K562 (cell line): Measurements from ENCODE around the gene PPP1R16B. TPM values are rescaled to one million over a fixed set of nuclear protein-coding genes. Genes with fewer than 3 reads are reported as not detected.
A peak's percentile ranks its signal among the peaks of the same experiment; 100 is the strongest.

Experiments
- BDP1 ChIP-seq: IDR thresholded peaks from 3 replicates; pipeline ENCODE4 v1.6.1; 2011; ENCODE audit not compliant: insufficient read length, insufficient read depth
- CHCHD3 ChIP-seq: fragments of 250-450 bp; sonication (Bioruptor Pico); IDR thresholded peaks from 2 replicates; pipeline ENCODE4 v2.1.2; 2022; ENCODE audit warnings: mild to moderate bottlenecking
- DEAF1 ChIP-seq: fragments of 450-650 bp; formaldehyde crosslinking; IDR thresholded peaks from 2 replicates; pipeline ENCODE4 v1.4.0; 2020; ENCODE audit warnings: mild to moderate bottlenecking, moderate library complexity
- E2F5 ChIP-seq: sonication (generic); formaldehyde crosslinking; IDR thresholded peaks from 2 replicates; pipeline ENCODE4 v1.8.0; 2022; ENCODE audit warnings: mild to moderate bottlenecking, missing genetic modification reagents
- ELF2 ChIP-seq: fragments of 250-450 bp; sonication (Bioruptor Pico); IDR thresholded peaks from 2 replicates; pipeline ENCODE4 v1.5.0; 2021; ENCODE audit warnings: mild to moderate bottlenecking
- EP400 ChIP-seq: fragments of 450-650 bp; IDR thresholded peaks from 2 replicates; pipeline ENCODE4 v1.6.1; 2017; ENCODE audit warnings: antibody characterized with exemption, mild to moderate bottlenecking, moderate library complexity
- EWSR1 ChIP-seq: fragments of 450-650 bp; IDR thresholded peaks from 2 replicates; pipeline ENCODE4 v1.6.1; 2018; ENCODE audit warnings: borderline replicate concordance, mild to moderate bottlenecking, low read depth, moderate library complexity; ENCODE audit not compliant: partially characterized antibody
- FOXK1 ChIP-seq: sonication (generic); formaldehyde crosslinking; IDR thresholded peaks from 2 replicates; pipeline ENCODE4 v1.8.0; 2022; ENCODE audit warnings: missing genetic modification reagents, mild to moderate bottlenecking, borderline replicate concordance
- FUS ChIP-seq: fragments of 200-400 bp; formaldehyde crosslinking; optimal IDR thresholded peaks from 2 replicates; pipeline ENCODE3; 2017; ENCODE audit warnings: low read depth, low read length
- GABPB2 ChIP-seq: fragments of 250-450 bp; sonication (Bioruptor Pico); conservative IDR thresholded peaks from 2 replicates; pipeline ENCODE4 v1.5.1; 2021; ENCODE audit warnings: mild to moderate bottlenecking
- GTF3C2 ChIP-seq: IDR thresholded peaks from 3 replicates; pipeline ENCODE4 v1.6.1; 2011; ENCODE audit warnings: borderline replicate concordance, mild to moderate bottlenecking, moderate library complexity; ENCODE audit not compliant: insufficient read length; ENCODE audit errors: extremely low read depth
- HMG20A ChIP-seq: fragments of 450-650 bp; formaldehyde crosslinking; conservative IDR thresholded peaks from 2 replicates; pipeline ENCODE4 v1.4.0; 2020; ENCODE audit warnings: mild to moderate bottlenecking, mixed read lengths
- HSF4 ChIP-seq: fragments of 250-450 bp; sonication (Bioruptor Pico); IDR thresholded peaks from 2 replicates; pipeline ENCODE4 v2.1.2; 2022; ENCODE audit warnings: mild to moderate bottlenecking, moderate library complexity, borderline replicate concordance
- KAT8 ChIP-seq: fragments of 450-650 bp; IDR thresholded peaks from 2 replicates; pipeline ENCODE4 v1.6.1; 2016; ENCODE audit warnings: low read depth, mild to moderate bottlenecking
- MEIS2 ChIP-seq: fragments of 450-650 bp; IDR thresholded peaks from 2 replicates; pipeline ENCODE4 v1.6.1; 2014; ENCODE audit warnings: mild to moderate bottlenecking; ENCODE audit not compliant: partially characterized antibody
- PHB ChIP-seq: fragments of 250-450 bp; sonication (Bioruptor Pico); IDR thresholded peaks from 2 replicates; pipeline ENCODE4 v1.5.0; 2021
- POLR3A ChIP-seq: IDR thresholded peaks from 2 replicates; pipeline ENCODE4 v1.6.1; 2011; ENCODE audit warnings: borderline replicate concordance, mild to moderate bottlenecking, moderate library complexity; ENCODE audit not compliant: insufficient read length, insufficient read depth; ENCODE audit errors: extremely low read depth
- POLR3G ChIP-seq: IDR thresholded peaks from 2 replicates; pipeline ENCODE4 v1.6.1; 2011; ENCODE audit not compliant: insufficient read length, insufficient replicate concordance; ENCODE audit errors: extremely low read depth
- SAFB2 ChIP-seq: fragments of 200-400 bp; formaldehyde crosslinking; IDR thresholded peaks from 2 replicates; pipeline ENCODE4 v1.6.1; 2018; ENCODE audit warnings: borderline replicate concordance, low read length, low read depth, moderate library complexity; ENCODE audit not compliant: severe bottlenecking
- SRSF1 ChIP-seq: fragments of 200-400 bp; formaldehyde crosslinking; IDR thresholded peaks from 2 replicates; pipeline ENCODE4 v1.6.1; 2017; ENCODE audit warnings: mild to moderate bottlenecking, low read depth, low read length, moderate library complexity
- TAF7 ChIP-seq: fragments of 450-650 bp; IDR thresholded peaks from 2 replicates; pipeline ENCODE4 v1.6.1; 2016; ENCODE audit warnings: missing genetic modification characterization, missing compliant biosample characterization
- USF1 ChIP-seq: sonication (generic); formaldehyde crosslinking; IDR thresholded peaks from 2 replicates; pipeline ENCODE4 v1.9.0; 2022; ENCODE audit warnings: mild to moderate bottlenecking, missing genetic modification reagents
- ZKSCAN3 ChIP-seq: fragments of 250-450 bp; sonication (Bioruptor Pico); IDR thresholded peaks from 2 replicates; pipeline ENCODE4 v1.4.0; 2020
- ZNF76 ChIP-seq: fragments of 250-450 bp; sonication (Bioruptor Pico); IDR thresholded peaks from 2 replicates; pipeline ENCODE4 v1.4.0; 2020; ENCODE audit warnings: mild to moderate bottlenecking, moderate library complexity, borderline replicate concordance
- ZNF778 ChIP-seq: fragments of 450-650 bp; formaldehyde crosslinking; IDR thresholded peaks from 2 replicates; pipeline ENCODE4 v1.4.0; 2020; ENCODE audit warnings: mild to moderate bottlenecking, moderate library complexity
- polyA plus RNA-seq, 8 experiments: library from polyadenylated mRNA; depleted of rRNA in 4 of 8; stranded (reverse) in 5 of 8; unstranded in 3 of 8; fragments of >200 nt; fragmentation: Nextera tagmentation in 2 of 8; fragmentation: Illumina TruSeq in 1 of 8; extraction: Ambion mirVana in 2 of 8; extraction: Trizol in 1 of 8; gene quantifications; 2 replicates each; pipeline versions ENCODE4 v1.2.1 to v1.2.3, GENCODE V29; 2011 to 2014; ENCODE audit warnings: inconsistent platforms in 1 of 8, missing spikeins in 1 of 8
- total RNA-seq, 7 experiments: library from RNA; depleted of rRNA in 6 of 7; stranded (reverse); fragments of >200 nt in 6 of 7; fragmentation: Illumina TruSeq in 2 of 7; extraction: Trizol in 2 of 7; gene quantifications; 2 replicates each; pipeline versions ENCODE4 v1.2.1 to v1.2.3, GENCODE V29; 2011 to 2021; ENCODE audit warnings: low replicate concordance in 1 of 7

The PPP1R16B gene
- total and polyA plus RNA-seq, 9 of the 15 experiments (the other 6 are each of a cell fraction or from before 2014, with no cell fraction given), result 1.5 to 11.5 (median 6.8) TPM

DNA sequence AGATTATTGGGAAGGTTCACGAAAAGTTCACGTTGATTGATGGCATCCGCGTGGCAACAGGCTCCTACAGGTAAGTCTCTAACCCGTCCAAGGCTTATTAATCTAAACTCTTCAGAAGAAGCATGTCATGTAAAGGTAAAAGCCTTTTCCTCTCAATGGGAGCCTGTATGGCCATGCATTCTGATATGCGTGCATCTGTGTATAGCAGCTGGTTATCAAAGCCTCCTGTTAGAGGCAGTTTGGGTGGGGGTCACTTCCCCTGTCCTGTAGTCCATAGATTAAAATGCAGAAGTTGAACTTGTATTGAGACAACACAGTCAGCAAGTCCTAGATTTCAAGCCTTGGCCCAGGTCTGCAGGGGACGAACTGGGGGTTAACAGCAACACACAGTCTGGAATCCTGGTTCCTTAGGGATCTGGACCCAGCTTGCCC, 142.4 kb downstream of the PPP1R16B start (continued):
- TF ChIP-seq GTF3C2 (no peak), BDP1 (no peak), SRSF1 (no peak), HSF4 (CRISPR knock-in tag) (no peak), HMG20A (no peak), ZNF778 (CRISPR knock-in tag) (no peak), POLR3A (no peak), PHB (CRISPR knock-in tag) (no peak), USF1 (CRISPR knock-in tag) (no peak), ZKSCAN3 (CRISPR knock-in tag) (no peak), FOXK1 (CRISPR knock-in tag) (no peak), GABPB2 (CRISPR knock-in tag) (no peak), E2F5 (CRISPR knock-in tag) (no peak), CHCHD3 (CRISPR knock-in tag) (no peak), ZNF76 (CRISPR knock-in tag) (no peak), MEIS2 (peak; percentile 95), POLR3G (no peak), DEAF1 (CRISPR knock-in tag) (no peak), EP400 (no peak; the same call in 1 of the 2 replicates), SAFB2 (no peak), FUS (no peak), KAT8 (no peak), EWSR1 (no peak), ELF2 (CRISPR knock-in tag) (no peak), TAF7 (tag) (no peak)
